Activated CD4-positive, alpha-beta T cell treated with anti-CD3 and anti-CD28 coated beads, Interleukin-10, Interleukin-2, amounts not matched to agents 100 ng/mL and 50 ng/mL, durations not matched to agents 16 hours and 8 hours (primary cell): ENCODE data around the gene R3HCC1L.
A peak's percentile ranks its signal among the peaks of the same experiment; 100 is the strongest.

Source experiments
- DNase-seq: peaks from one replicate; pipeline ENCODE4 v3.0.0-alpha.2; 2020

Gene R3HCC1L

DNA sequence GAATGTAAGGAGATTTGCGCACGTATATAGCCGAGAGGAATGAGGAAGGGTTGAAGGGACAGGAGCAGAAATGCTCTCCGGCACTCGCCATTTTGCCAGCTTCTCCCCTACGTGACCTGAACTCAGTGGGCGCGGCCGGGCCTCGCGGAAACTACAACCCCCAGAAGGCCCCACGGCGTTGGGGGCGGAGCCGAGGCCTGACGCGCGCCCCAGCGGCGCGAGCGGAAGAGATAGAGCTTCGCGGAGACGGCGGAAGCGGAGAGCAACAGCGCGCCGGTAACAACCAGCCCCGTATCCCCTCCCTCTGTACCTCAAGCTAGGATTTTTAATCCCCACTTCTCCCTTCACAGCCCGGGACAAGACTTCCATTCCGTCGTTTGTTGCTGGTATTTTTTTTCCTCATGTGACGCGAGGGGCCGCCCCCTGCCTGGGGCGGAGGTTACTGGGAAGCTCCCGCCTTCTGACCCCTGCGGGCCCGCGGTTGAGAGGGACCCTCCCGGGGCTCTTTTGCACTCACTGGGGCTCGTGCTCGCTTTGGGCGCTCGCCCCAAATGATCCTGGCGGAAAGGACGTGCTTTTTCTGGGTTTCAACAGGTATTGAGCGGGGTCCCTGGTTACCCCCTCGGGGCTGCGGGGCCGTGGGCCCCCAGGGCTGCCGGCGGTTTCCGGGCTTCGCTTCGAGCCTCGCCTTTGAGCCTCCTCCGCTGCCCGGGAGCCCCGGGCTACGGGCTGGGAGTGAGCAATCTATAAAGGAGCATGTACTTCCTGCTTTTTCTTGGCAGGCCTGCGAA is at the start of gene R3HCC1L:
Gene R3HCC1L (plus strand): TSS at position 227 of the 791 bp plus-strand sequence. CDS start 73,458 bp downstream, outside the sequence.
- DNase-seq: peak; percentile 96

DNA sequence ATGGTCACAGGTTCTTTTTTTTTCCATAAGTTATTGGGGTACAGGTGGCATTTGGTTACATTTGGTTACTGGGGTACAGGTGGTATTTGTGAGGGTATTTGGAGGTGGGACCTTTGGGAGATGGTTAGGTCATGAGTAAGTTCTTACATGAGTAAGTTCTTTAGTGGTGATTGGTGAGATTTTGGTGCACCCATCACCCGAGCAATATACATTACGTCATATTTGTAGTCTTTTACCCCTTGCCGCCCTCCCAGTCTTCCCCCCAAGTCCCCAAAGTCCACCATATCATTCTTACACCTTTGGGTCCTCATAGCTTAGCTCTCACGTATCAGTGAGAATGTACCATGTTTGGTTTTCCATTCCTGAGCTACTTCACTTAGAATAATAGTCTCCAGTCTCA is 49.2 kb upstream of the R3HCC1L start:
- DNase-seq: no peak

DNA sequence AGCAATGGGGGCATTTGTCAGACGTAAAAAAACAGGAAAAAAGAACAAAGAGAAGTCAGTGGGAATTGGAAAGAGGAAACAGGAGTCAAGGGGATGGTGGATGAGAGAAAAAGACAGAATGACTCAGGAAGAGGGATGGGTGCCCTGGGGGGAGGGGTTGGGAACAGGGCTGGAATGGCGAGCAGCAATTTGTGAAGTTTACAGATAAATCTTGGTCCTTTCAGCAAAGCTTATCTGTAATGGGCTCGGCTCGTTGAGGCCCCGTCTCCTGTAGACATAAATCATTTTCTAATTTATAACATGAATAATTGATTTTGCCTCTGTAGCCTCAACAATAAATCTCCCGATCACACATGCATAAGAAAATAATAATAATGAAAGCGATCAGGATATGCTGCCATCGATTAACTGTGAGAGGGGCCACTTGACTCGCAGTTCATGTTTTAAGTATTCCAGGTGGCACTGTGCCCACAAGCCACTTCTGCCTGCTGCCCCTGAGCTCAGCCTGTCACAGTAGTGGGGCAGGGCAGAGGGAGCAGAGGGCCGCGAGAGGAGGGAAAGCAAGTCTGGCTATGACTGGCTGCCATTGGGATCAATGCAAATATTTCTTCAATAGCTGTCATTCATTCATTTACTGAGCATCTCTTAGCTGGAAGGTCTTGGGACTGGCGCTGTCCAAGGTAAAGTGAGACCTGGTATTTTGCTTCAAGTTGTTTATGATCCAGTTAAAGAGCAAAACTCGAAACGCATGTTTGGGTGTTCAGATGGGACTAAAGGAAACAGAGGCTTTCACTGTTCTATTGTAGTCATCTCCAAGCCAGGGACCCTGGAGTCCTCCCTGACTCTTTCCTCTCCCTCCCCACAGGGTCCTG is 47.4 kb upstream of the R3HCC1L start:
- DNase-seq: no peak

DNA sequence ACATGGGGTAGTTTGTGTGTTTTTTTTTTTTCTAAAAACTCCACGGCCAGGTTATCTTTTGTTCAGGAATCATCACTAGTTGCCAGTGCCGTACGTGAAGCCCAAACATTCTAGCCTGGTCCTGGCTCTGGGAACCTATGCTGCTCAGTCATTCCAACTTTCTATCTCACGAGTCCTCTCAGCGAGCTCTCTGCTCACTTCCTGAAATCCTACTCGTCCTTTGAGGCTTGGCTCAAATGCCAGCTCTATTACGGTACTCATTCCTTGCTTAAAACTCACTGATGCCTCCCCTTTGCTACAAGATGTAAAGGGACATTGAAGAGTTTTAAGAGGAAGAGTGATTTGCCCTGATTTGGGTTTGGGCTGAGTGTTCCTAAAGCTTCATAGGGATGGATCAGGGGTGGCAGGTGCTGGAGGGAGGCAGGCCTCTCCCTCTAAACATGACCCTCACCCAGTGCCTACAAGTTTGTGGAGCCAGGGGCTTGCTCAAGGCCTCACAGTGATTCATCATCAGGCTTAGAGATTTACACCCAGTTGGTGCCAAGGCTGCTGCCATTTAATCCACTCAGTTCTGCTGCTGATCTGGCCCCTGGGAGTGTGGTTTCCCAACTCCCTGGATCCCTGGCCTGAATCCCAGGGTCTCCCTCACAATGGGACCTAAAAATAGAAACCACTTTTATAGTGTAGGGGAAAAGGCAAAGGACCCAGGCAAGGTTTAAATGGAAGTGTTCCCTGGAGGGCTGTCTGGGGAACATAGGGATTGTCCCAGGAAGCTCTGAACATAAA is 46.1 kb upstream of the R3HCC1L start:
- DNase-seq: no peak

DNA sequence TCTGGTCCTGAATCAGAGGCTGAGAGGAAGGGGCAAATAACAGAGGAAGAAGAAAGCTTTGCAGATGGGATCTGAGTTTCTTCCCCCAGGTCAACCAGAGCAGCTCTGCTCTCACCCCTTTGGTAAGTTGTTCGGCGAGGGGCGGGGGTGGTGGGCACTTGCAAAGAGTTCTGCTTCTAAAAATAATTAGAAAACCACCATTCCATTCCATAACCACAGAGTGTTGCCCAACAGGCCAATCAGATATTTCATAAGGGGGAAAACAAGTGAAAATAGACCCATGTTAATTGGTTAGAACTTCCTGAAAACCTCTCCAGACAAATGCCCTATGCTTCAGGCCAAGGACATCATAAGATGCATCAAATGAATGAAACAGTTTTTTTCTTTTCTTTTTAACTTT is 43.6 kb upstream of the R3HCC1L start:
- no peak for DNase-seq

DNA sequence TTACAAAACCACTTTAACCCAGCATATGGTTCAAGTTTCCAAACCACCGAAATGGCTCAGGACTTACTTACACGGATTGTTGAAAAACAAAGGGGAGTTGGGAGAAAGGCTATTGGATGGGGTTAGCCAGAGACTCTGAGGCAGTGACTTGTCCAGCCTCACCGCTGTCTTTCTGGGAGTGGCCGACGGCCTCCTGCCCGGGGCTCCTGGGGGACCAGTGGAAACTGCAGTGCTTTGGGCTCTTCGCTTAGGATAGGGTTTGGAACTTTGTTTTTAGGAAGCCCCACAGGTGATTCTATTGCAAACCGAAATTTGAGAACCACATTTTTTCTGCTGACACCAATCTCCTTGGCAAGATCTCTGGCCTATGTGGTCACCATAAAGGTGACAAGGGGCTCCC is 38.1 kb upstream of the R3HCC1L start:
- DNase-seq: no peak

DNA sequence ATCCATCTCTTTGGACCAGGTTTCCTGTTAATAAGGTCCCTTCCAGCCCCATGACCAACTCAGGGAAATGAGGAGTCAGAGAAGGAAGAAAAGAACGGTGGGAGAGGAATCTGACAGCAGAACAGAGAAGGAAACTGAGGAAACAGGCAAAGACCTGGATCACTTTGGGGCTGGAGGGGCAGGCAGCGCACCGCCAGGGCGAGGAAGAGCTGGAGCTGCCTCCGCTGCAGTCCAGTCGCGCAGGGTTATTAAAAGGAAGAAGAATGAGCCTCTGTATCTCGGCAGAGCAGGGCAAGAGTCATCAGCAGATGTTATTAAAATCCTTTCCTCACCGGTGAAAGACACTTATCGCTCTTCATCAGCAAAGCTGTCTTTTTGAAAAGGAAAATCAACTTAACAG is 37.7 kb upstream of the R3HCC1L start:
- no peak for DNase-seq

DNA sequence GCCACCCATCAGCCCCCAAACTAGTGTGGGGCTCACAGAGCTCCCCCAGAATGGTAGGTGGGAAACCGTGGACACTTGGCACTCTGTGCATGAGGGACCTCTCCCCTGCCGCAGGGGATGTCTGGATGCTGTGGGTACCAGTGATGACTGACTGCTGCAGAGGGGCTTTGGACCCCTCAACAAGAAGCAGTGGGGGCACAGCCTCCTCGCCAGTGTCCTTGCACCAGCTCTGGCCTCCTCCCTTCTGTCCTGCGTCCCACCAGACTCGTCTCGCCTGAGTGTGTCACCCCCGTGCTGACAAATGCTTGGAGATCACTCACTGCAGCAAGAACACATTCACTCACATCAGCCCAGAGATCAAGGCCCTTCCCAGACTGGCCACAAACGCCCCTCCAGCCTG is 37.3 kb upstream of the R3HCC1L start:
- DNase-seq: no peak

DNA sequence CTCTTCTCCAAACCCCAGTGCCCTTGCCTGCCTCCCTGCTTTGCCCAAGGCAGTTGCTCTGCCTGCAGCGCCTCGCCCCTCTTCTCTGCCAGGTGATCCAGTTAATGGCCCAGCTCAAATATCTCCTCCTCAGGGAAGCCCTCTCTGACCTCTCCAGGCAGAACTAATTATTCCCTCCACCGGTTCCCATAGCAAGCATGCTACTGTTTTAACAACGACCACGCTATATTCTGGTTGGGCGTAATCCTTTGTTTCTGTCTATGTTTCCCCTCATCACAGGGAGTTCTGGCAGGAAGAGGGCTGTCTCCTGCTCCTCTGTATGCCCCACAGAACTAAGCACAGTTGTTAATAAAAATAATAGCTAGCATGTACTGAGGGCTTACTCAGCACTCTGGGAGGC is 36.8 kb upstream of the R3HCC1L start:
- no peak for DNase-seq

DNA sequence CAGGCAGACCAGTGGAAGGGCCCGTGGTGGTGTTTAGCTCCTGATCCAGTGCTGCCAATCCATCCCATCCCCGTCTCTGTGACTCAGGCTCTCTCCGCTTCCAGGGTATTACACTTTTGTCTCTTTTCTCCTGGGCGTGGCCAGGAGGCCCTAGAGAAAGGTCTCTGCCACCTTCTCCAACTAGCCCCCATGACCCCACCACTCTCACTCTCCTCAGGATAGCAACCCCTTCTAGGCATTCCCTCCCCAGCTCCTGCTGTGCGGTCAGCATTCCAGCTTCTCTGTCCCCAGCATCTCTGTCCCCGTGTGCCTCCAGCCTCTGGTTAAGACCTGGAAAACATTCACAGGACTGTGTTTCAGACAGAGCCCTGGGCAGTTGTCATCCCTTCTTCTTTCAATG is 36.2 kb upstream of the R3HCC1L start:
- no peak for DNase-seq

DNA sequence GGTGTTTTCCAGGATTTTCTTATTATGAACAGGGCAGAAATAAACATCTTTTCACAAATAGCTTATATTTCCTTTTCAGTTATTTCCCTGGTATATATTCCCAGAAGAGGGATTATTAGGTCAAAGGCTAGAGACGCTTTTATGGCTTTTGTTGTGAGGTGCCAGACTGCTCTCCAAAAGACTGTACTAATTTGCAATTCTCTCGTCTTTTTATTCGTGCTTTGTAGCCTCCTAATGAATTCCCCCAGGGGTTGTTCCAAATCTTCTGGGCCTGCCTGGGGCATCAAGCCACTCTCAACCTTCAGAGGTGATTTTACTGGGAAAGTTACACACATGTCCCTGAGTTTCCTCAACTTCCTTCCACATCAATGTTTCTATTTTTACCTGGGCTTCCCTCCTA is 34.0 kb upstream of the R3HCC1L start:
- DNase-seq: no peak

DNA sequence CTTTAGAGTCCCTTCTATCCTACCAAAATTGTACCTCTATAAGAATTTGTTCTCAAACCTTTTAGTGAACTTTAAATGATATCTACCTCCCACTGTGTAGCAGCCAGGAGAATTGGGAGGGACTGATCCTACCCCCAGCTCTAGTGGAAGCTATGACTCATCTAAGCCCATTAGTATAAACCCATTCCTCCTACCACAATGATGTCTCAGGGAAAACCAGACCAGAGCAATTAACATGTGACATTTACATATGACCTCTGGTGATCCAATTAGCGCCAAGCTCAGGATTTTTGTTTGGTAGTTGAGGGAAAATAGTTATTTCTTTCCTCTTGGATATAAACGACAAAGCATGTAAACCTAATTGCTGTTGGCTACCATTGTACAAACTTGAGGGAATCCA is 33.1 kb upstream of the R3HCC1L start:
- no peak for DNase-seq

DNA sequence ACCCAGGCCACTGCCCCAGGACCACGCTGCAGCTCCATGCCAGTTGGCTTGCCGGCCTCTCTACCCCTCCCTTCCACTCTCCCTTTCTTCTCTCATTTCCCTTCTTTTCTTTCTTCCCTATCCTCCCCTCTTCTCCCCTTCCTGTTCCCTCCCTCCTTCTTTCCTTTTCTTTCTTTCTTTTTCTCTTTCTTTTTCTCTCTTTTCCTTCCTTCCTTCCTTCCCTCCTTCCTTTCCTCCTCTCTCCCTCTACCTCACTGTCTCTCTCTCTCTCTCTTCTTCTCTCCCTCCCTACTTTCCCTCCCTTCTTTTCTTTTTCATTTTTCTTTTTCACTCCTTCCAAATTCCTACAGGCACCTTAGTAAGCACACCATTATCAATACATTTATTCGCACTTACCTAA is 30.3 kb upstream of the R3HCC1L start:
- DNase-seq: no peak

DNA sequence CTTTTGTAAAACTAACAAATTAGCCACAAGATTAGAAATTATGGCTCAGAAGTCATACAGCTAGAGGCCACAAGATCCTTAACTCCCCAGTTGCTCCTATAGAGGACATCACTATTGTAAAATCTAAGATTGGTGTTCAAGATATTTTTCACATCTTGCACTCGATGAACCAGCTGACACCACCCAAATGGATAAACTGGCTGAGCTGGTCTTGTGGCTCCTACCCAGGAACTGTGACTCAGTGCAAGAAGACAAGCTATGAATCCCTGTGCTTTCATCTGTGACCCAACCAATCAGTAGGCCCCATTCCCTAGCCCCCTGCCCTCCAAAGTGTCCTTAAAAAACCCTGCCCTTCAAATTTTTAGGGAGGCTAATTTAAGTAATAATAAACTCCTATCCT is 27.9 kb upstream of the R3HCC1L start:
- no peak for DNase-seq

DNA sequence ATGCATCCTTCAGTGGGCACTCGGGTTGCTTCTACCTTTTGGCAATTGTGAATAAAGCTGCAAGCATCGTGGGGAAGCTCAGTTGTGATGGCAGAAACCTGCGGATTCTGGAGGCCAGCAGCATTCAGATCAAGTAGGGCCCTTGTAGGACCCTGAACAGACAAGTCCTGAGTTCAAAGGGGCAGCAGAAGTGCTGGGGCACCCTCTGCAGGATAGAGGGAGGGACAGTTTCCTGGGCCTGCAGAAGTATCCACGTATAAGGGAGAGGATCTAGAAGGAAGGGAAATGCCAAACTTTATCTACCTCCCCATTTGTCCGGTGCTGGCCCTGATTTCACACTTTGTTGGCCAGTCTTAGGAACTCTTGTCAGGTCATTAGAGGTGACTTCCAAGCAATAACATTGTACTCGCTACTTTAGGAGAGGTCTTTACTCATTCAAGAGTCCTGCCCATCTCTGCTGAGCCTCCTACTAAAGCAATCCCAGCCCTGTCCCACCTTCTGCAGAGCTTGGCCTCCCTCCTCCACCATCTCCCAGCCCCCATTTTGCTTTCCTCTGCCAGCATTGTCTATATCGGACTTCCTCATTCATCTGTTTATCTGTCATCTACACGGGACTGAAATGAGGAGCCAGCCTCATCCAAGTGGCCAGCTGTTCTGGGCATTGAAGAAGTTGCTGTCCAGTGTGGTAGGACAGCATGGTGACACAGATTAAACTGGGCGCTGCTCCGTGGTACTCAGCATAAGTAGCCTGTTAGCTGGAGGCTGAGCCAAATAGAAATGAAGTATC is 26.6 kb upstream of the R3HCC1L start:
- DNase-seq: no peak

DNA sequence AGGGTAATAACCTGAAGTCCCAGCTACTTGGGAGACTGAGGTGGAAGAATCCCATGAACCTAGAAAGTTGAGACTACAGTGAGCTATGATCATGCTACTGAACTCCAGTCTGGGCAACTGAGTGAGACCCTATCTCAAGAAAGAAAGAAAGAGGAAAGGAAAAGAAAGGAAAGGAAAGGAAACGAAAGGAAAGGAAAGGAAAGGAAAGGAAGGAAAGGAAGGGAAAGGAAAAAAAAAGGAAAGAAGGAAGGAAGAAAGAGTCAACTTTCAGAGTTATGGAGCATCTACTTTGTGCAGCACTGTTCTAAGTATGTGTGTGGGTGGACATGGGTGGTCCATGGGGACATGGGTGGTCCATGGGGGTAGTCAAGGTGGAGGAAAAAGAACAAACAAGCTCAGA is 24.1 kb upstream of the R3HCC1L start:
- DNase-seq: no peak

DNA sequence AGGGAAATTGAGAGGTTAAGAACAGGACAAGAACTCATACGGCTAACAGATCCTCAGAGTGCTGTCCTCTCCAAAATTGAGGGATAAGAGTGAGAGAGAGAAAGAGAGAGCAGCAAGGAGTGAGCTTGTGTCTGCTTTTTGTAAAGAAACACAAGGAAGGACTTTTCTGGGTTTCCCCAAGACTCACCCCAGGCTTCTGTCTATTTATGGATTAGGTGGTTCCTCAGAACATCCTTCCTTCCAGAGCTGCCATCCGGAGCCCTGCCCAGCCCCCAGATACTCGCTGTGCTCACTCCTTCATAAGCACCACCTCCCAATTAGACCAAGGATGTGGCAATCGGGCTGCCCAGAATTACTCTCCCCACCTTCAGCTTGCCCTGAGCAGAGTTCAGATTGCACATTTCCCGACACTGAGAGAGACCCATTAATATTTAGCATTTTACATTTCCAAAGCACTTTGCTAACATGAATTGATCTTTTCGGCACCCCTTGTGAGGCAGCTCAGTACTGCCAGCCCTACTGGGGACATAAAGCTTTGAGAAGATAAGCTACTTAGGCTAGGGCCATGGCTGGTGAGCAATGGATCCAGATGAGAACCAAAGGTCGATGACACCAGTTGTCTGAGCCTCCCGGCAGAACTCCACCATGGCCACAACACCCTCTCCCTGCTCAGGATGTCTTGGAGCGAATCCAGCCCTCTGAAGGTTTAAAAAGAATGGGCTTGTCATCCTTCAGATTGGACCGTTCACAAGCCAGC is 19.2 kb upstream of the R3HCC1L start:
- DNase-seq: no peak

DNA sequence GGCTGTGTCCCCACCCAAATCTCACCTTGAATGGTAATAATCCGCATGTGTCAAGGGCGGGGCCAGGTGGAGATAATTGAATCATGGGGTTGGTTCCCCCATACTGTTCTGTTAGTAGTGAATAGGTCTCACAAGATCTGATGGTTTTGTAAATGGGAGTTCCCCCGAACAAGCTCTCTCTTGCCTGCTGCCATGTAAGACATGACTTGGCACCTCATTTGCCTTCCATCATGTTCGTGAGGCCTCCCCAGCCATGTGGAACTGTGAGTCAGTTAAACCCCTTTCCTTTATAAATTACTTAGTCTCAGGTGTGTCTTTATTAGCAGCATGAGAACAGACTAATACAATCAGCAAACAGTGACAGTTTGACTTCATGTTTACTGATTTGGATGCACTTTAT is 14.6 kb upstream of the R3HCC1L start:
- DNase-seq: no peak

DNA sequence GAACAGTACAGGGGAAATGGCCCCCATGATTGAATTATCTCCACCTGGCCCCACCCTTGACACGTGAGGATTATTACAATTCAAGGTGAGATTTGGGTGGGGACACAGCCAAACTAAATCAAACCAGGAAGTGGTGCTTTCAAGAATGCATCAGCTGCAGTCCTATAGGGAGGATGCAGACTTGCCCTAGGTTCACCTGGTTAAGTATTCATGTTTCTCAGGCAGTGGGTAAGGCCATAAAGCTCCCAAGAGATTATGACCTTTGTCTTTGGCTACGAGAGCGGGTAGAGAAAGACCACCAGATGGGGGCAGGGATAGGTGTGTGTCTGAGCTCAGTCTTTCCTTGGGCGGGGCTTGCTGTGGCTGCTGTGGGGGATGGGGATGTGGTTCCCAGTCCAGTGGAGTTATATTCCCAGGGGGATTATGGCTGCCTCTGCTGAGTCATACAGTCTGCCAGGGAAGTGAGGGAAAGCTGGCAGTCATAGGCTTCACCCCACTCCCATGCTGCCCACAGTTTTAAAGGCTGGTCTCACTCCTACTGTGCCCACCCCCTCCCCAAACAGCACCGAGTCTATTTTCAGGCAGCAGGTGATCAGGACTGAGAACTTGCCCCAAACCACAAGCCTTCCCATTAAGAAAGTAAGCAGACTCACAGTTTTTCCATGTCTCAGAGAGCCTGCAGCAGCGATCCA is 8.4 kb upstream of the R3HCC1L start:
- no peak for DNase-seq

DNA sequence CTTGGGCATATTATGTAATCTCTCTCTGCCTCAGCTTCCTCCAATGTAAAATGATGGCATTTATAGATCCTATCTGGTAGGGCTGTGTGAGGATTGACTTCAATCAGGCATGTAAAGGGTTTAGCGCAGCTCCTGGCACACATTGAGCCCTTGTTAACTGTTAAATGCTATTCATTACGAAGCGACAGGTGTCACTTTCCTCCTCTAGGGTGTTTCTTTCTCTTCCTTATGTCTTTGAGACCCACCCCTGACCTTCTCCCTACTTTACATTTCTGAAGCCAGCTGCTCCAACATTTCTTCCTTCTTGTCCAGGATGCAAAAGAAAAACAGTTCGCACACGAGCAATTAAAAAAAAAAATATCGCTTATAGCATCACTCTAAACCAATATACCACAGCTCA is 5.7 kb upstream of the R3HCC1L start:
- DNase-seq: no peak

DNA sequence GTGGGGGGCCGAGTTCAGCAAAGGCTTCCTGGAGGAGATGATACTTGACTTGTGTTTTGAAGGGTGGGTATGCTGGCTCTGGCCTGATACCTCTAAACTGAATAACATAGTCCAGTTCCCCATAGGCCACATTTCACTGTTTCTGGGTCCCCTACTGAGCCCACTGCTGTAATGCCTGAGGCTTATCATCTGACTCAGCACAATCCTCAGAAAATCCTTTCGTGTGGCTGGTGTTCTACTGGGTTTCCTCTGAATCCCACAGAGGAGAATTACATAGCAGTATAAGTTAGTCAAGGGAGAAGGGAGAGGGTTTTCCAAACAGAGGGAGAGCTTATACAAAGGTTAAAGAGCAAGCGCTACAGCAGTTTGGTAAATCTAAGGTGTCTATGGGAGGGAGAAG is 2.8 kb upstream of the R3HCC1L start:
- DNase-seq: no peak
